AG09309 (cell line): ENCODE results near the gene BTBD19.

Source experiments
- DNase-seq: peaks from one replicate; pipeline ENCODE4 v3.0.0-alpha.2; 2010; ENCODE audit warnings: low read depth
- H3K4me3 ChIP-seq: 2 replicates; pipeline ENCODE4 v1.5.1; 2011; ENCODE audit warnings: mild to moderate bottlenecking, low read depth, low read length, moderate library complexity; ENCODE audit not compliant: control insufficient read depth
- CTCF ChIP-seq: IDR thresholded peaks from 2 replicates; pipeline ENCODE4 v1.5.1; 2011; ENCODE audit warnings: mild to moderate bottlenecking, low read depth, low read length, inconsistent platforms; ENCODE audit not compliant: insufficient read depth, control insufficient read depth; ENCODE audit errors: missing control alignments

BTBD19 gene

GRCh38 chr1:44842862-44843655 is 34.7 kb downstream of the BTBD19 start, which contains the start of gene PTCH2:
Gene PTCH2, minus strand, starts transcription at chr1:44843253. Its CDS starts 321 bp downstream, at chr1:44842932.
- peak within 1 kb of the TSS; percentile 53 for H3K4me3 ChIP-seq
- no peak for DNase-seq

GRCh38 chr1:44846985-44847384 is 38.7 kb downstream of the BTBD19 start:
- H3K4me3 ChIP-seq: no peak overlapping the region
- no peak for DNase-seq
- no peak for TF ChIP-seq CTCF

More at GRCh38 chr1:44842862-44843655, 34.7 kb downstream of the BTBD19 start, which contains the start of gene PTCH2:
- no peak for TF ChIP-seq CTCF

- DNase-seq: no peak
- no peak for TF ChIP-seq CTCF
- H3K4me3 ChIP-seq: no peak overlapping the region
These were observed 39.5 kb downstream of the BTBD19 start for GRCh38 chr1:44847845-44848244.

GRCh38 chr1:44848456-44849181 is 40.3 kb downstream of the BTBD19 start:
- no peak for DNase-seq

GRCh38 chr1:44849575-44850132 is 41.3 kb downstream of the BTBD19 start:
- no peak for DNase-seq
- TF ChIP-seq CTCF: no peak
- H3K4me3 ChIP-seq: no peak overlapping the region

More at GRCh38 chr1:44848456-44849181, 40.3 kb downstream of the BTBD19 start:
- H3K4me3 ChIP-seq: no peak overlapping the region
- TF ChIP-seq CTCF: no peak

- DNase-seq: no peak
- TF ChIP-seq CTCF: no peak
These were observed 43.0 kb downstream of the BTBD19 start for GRCh38 chr1:44851308-44851707.

More at GRCh38 chr1:44851308-44851707, 43.0 kb downstream of the BTBD19 start:
- no peak overlapping the region for H3K4me3 ChIP-seq
